GM21723 (cell line): ENCODE results near the gene THEMIS.

Source experiments
- ATAC-seq: cut with Tn5 transposase; IDR thresholded peaks from one replicate; pipeline ENCODE4 v1.9.1; 2021; ENCODE audit warnings: mild to moderate bottlenecking, moderate library complexity; ENCODE audit not compliant: unreplicated experiment

Gene THEMIS

GRCh38 chr6:127866766-127867165 is 34.1 kb downstream of the THEMIS start:
- no peak for ATAC-seq

- no peak for ATAC-seq
These were observed 35.8 kb downstream of the THEMIS start for GRCh38 chr6:127865108-127865507.

GRCh38 chr6:127864701-127865100 is 36.2 kb downstream of the THEMIS start:
- ATAC-seq = no peak

GRCh38 chr6:127860723-127861122 is 40.1 kb downstream of the THEMIS start:
- ATAC-seq = no peak

- ATAC-seq = no peak
These were observed 40.9 kb downstream of the THEMIS start for GRCh38 chr6:127859956-127860355.

- ATAC-seq = no peak
These were observed 42.0 kb downstream of the THEMIS start for GRCh38 chr6:127858727-127859391.

- no peak for ATAC-seq
These were observed 43.7 kb downstream of the THEMIS start for GRCh38 chr6:127857051-127857637.

- no peak for ATAC-seq
These were observed 45.2 kb downstream of the THEMIS start for GRCh38 chr6:127855542-127856159.

GRCh38 chr6:127854009-127854408 is 46.8 kb downstream of the THEMIS start:
- ATAC-seq = no peak

GRCh38 chr6:127851197-127851596 is 49.7 kb downstream of the THEMIS start:
- no peak for ATAC-seq

- no peak for ATAC-seq
These were observed 55.6 kb downstream of the THEMIS start for GRCh38 chr6:127845242-127845641.

- ATAC-seq = no peak
These were observed 56.3 kb downstream of the THEMIS start for GRCh38 chr6:127844529-127844928.

GRCh38 chr6:127843582-127843981 is 57.3 kb downstream of the THEMIS start:
- no peak for ATAC-seq

GRCh38 chr6:127842562-127842961 is 58.3 kb downstream of the THEMIS start:
- ATAC-seq = no peak

- no peak for ATAC-seq
These were observed 59.0 kb downstream of the THEMIS start for GRCh38 chr6:127841811-127842210.

GRCh38 chr6:127834136-127834535 is 66.7 kb downstream of the THEMIS start:
- no peak for ATAC-seq

- ATAC-seq = no peak
These were observed 67.5 kb downstream of the THEMIS start for GRCh38 chr6:127833336-127833735.

GRCh38 chr6:127832381-127832780 is 68.5 kb downstream of the THEMIS start:
- no peak for ATAC-seq

- no peak for ATAC-seq
These were observed 76.8 kb downstream of the THEMIS start for GRCh38 chr6:127824061-127824460.

GRCh38 chr6:127821431-127821830 is 79.4 kb downstream of the THEMIS start:
- no peak for ATAC-seq

GRCh38 chr6:127818149-127818548 is 82.7 kb downstream of the THEMIS start:
- no peak for ATAC-seq

GRCh38 chr6:127816643-127817042 is 84.2 kb downstream of the THEMIS start:
- no peak for ATAC-seq

- ATAC-seq = no peak
These were observed 87.2 kb downstream of the THEMIS start for GRCh38 chr6:127813699-127814027.
